HepG2 (cell line): ENCODE results near the gene MORF4L2.

Experiments used
- CC2D1A ChIP-seq: sonication (generic); formaldehyde crosslinking; IDR thresholded peaks from 2 replicates; pipeline ENCODE4 v1.8.1; 2023; ENCODE audit warnings: mild to moderate bottlenecking, missing genetic modification reagents
- CTCF ChIP-seq: sonication (generic); formaldehyde crosslinking; IDR thresholded peaks from 2 replicates; pipeline ENCODE4 v1.5.0; 2020; ENCODE audit warnings: mild to moderate bottlenecking, missing genetic modification reagents, moderate library complexity
- RFX5 ChIP-seq: IDR thresholded peaks from 2 replicates; pipeline ENCODE4 v1.6.1; 2011; ENCODE audit warnings: low read depth, low read length, improper control_type of control experiment
- RNF2 ChIP-seq: fragments of 450-650 bp; conservative IDR thresholded peaks from 2 replicates; pipeline ENCODE4 v1.6.1; 2016; ENCODE audit warnings: low read depth
- SALL2 ChIP-seq: sonication (generic); formaldehyde crosslinking; IDR thresholded peaks from 2 replicates; pipeline ENCODE4 v1.8.1; 2023; ENCODE audit warnings: mild to moderate bottlenecking, missing genetic modification reagents, inconsistent platforms
- SUZ12 ChIP-seq: fragments of 150-350 bp; IDR thresholded peaks from 2 replicates; pipeline ENCODE4 v1.6.1; 2014; ENCODE audit warnings: low read depth, low read length
- TOE1 ChIP-seq: sonication (generic); formaldehyde crosslinking; IDR thresholded peaks from 2 replicates; pipeline ENCODE4 v1.4.0; 2020; ENCODE audit warnings: mild to moderate bottlenecking, missing genetic modification reagents
- ZNF883 ChIP-seq: sonication (generic); formaldehyde crosslinking; IDR thresholded peaks from 2 replicates; pipeline ENCODE4 v1.5.1; 2020; ENCODE audit warnings: mild to moderate bottlenecking, missing genetic modification reagents; ENCODE audit errors: not compliant biosample characterization

DNA sequence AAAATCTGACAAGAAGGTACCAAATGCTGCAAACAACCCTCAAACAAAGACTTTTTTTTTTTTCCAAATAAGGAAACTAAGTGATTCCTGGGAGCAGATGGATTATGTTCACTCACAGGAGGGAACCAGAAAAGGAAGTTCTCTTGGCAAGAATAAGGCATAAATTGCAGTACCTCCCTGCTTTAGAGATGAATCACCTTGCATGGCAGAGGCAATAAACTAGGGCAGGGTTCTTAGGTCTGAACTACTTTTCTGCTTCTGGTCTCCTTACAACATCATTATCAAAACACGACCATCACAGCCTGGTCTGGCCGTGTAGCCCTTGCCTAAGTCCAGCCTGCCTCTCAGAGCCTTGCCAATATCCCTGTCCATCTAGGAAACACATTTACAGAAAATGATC lies 30.5 kb upstream of the MORF4L2 start:
- TF ChIP-seq SUZ12 (no peak), RNF2 (no peak), CC2D1A (CRISPR knock-in tag) (no peak), CTCF (CRISPR knock-in tag) (no peak), SALL2 (CRISPR knock-in tag) (no peak), TOE1 (CRISPR knock-in tag) (no peak), RFX5 (no peak), ZNF883 (no peak)
